UCSD-AML1 (cell line): ENCODE results near the gene ITGA11.
A peak's percentile ranks its signal among the peaks of the same experiment; 100 is the strongest.

Experiments
- DNase-seq: peaks from one replicate; lab custom pipeline; 2025; ENCODE audit not compliant: unreplicated experiment; lab: John Stamatoyannopoulos, UW

Gene ITGA11

DNA sequence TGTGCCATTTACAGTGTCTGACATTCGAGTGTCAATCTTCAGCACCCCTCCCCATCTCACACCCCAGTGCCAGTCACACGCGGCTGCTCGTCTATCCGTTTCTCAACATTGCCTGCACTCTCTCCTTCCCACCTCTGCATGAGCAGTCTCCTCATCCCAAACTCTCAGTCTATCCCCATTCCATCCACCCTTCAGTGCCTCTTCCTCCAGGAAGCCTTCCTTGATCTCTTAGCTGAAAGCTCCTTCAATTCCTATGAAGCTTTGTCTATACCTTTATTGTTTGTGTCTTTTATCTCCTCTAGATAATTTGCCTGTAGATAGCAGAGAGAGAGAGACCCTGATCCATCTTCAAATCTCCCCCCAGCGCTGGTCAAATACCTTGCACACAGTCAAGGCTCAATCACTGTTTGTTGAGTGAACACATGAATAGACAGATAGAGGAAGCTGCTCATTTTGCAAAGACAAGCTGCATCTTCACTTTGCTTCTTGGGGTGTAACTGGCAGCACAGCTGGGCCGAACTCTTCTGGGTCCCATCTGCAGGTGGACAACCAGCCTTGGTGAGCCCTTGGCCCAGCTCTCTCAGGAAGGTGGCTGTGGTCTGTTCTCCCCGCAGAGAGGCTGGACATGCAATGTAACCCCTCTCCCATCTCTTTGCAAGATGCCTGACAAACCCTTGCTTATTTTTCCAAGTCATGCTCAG is 52.8 kb downstream of the ITGA11 start:
- DNase-seq = no peak

DNA sequence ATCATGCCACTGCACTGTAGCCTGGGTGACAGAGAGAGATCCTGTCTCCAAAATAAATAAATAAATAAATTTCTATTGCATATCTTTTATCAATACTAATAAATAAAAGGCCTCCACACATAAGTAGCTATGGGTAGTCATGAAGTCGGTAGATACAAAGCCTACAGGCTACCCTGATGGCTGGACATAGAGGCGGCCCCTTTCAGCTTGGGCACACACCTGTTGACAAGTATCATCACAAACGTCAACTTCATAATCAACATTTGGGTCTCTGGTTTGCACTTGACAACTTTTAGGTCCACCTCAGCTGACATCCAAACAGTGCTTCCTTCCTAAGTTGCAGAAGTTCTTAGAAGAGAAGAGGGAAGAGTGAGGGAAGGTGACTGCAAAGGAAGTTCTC is 53.4 kb downstream of the ITGA11 start:
- no peak for DNase-seq

DNA sequence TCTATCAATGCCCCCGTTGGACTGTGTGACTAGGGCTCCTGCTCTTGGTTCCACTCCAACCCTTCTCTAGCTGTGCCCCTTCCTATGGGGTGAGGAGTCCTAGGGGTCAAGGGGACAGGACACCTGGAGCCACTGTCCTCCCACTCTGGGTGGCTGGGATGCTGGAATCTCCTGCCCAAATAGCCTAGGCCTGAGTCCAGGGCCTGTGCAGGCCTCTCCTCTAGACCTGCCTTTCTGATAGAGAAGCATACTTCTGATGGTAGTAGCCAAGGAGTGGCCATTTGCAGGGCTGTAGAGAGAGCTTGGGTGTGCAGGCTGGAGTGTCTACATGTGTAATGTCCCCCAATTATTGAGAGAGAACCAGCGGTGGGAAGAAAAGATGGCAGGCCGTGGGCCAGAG is 54.2 kb downstream of the ITGA11 start:
- no peak for DNase-seq

DNA sequence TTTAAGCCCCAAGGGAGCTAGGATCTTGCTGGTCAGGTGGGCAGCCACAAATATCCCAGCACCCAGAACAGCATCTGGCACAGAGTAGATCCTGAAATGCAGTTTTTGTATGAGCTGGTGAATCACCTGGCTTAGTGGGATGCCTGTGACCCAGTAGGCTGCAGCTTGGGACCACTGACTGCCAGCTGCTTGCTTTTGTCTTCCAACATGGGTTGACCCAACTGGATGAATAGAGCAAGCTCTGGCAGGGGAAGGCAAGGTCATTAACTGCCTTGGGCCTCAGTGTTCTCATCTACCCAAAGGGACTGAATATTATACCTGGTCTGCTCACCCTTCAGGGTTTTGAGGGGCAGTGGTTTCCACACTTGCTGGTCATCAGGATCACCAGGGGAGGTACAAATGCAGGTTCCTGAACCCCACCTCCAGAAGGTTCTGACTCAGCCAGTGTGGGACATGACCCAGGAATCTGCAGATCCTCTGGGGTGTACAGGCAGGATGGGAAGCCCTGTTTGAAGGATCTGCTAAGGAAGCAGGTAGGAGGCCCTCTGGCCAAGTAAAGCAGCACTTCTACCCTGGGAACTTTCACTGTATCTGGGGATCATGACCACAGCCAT is 55.4 kb downstream of the ITGA11 start:
- DNase-seq = no peak

DNA sequence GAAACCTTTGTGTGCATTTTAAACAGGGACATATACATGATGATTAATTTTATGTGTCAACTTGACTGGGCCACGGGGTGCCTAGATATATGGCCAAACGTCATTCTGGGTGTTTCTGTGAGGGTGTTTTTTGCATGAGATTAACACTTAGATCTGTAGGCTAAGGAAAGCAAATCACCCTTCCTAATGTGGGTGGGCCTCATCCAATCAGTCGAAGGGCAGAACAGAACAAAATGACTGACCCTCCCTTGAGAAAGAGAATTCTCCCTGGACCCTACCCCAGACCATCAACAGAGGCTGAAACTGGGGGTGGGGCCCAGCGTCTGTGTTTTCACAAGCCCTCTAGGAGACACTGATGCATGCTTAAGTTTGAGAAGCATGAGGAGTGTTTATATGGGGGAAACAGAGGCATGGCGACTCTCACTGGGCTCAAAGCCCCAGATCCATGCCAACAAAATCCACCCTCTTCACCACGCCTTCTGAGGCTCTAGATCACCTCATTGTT is 56.2 kb downstream of the ITGA11 start:
- no peak for DNase-seq

DNA sequence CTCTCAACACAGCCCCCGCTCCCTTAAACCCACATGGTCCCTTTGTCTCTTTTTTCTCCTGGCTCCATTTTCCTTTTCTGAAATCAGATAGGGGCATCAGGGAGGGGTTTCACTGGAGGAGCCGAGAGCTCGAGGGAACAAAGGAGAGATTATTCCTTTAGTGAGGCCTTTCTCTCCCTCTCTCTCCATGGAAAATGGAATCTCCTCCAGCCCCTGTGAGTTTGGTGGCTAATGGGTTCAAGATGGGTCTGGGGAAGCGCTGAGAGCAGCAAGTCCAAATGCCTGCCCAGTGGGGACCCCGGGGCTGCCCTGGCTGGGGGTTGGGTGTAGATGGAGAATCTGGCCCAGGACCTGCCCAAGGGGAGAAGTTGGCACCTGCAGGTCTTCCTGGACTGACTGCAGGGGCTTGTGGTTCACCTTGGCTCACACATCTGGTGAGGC is 56.8 kb downstream of the ITGA11 start:
- no peak for DNase-seq

DNA sequence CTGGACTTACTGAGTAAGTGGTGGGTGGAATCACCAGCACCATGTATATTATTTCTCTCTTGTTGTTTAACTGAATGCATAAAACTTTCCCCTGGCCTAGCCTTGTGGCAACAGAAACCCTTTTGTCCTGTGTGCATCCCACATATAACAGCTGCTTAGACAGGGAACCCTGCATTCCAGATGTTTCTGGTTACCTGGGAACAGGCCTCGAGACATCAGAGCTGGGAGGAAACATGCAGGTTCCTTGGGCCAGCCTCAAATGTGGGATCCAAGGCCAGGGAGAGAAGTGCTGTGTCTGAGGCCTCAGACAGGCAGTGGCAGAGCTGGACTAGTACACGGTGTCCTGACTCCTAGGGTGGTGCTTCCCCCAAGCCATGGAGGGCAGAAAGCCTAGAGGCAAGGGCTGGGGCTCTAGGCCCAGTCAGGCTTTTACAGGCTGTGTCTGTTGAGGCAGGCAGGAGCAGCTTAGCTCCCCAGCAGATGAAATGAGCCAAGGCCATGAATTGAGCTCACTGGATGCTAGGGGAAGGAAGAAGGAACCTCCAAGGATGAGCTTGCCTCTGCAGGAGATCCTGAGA is 57.7 kb downstream of the ITGA11 start:
- no peak for DNase-seq

DNA sequence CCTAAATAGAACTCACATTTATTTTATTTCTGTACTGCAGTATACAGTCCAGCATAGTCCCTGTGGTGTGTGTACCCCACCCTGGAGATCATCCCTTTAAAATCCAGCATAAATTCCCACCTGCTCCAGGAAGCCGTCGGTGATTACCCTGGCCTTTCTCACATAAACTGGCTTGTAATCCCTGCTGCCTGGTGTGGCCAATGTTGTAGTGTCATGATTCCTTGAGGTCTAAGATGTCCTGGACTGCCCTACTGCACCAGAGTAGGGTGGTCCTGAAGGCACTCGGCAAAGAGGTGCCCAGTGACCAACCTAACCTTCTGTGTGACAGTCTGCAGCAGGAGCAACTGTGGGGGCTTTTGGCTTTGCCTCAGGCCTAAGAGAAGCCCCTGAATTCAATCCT is 58.9 kb downstream of the ITGA11 start:
- DNase-seq = no peak

DNA sequence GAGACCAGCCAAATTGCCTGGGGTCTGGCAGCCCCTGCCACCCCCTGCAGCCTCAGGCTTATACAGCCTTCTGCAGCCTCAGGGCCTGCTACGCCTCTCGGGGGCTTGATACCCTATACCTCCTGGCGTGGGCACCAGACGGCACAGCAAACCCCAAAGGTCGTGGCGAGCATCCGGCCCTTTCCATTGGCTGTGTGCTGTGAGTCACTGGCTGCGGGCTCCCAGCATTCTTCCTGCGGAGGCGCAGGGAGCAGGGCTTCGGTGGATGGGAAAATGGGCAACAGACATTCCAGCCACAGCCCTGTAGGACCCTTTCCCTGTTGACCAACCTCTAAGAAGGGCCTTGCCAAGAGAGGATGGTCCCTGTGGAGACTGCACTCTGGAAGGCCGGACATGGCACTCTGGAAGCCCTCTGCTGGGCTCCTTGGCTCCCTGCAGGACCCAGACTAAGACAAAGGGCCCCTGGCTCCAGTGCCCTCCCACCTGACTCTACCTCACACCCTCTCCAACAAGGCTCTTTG is 59.6 kb downstream of the ITGA11 start:
- peak; percentile 37 for DNase-seq

DNA sequence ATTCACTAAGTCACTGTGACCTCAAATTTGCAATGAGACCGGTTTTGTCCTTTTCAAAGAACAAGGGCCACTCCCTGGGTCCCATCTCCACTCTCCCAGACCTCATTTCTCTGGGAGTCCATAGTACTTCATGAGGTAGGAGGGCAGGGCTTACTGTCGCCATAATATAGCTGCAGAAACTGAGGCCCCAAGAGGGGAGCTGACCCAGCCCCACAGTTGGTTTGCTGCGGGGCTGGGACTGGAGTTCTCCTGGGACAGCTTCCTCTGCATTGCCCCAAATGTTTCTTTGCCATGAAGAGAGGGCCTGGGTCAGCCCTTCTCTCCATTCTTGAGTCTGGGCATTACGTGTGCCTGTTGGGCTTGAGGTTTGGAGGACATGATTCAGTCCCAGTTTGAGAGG is 60.1 kb downstream of the ITGA11 start:
- no peak for DNase-seq

DNA sequence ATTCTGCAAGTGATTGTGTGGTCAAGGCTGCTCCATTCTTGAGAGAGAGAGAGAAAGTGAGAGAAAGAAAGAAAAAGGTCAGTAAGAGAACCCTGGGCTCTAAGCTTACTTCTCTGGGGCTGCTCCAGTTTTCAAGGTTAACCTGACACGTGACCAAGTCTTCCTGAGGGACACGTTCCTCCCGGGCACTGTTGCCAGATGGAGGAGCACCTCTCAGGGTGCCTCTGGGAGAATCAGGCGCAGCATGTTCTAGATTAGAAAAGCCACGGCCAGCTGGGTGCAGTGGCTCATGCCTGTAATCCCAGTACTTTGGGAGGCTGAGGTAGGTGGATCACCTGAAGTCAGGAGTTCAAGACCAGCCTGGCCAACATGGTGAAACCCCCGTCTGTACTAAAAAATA is 60.8 kb downstream of the ITGA11 start:
- DNase-seq = no peak

DNA sequence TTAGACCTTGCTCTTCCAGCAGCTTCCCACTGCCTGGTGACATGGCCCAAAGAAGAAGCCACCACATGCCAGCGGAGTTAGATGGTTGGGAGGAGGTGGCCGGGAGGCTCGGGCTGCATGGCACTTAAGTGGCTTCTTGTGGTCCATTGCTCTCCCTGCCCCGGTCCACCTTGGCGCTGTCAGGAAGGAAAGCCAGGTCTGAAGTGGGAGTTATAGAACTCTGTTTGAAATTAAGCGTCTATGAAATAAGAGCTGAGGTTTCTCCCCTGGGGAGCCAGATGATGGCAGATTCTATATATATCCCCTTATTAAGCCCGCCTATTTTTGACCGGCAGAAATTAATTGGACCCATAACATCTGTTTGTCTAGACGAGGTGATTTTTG is 61.2 kb downstream of the ITGA11 start:
- no peak for DNase-seq

DNA sequence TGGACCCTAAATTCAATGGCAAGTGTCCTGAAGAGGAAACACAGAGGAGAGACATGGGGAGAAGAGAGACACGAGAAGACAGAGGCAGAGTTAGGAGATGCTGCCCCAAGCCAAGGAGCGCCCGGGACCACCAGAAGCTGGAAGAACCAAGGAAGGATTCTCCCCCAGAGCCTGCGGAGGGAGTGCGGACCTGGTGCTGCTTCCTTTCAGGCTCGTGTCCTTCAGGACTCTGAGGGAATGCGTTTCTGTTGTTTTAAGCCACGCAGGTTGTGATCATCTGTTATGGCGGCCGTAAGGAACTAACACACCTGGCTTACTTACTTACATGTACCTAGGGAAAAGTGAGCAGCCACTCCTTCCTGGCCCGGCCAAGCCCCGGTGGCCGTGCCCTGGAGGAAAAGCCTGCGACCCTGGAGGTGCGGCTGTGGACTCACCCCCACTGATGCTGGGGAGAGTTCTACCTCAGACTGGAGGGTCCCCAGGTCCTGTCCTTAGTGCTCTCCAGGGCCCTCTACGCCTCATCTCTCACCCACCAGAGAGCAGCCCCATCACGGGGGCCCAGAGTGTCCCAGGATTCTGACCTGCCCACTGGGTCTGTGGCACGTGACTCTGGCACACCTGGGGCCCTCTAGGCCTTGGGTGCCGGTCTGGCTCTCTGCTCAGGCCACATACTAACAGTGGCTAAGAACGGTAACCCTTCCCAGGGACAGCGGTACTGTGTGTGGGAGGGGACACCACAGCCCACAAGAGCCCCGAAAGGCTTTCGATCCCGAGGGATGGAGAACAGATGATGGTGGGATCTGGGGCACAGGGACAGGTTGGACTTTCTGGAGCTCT is 61.8 kb downstream of the ITGA11 start:
- no peak for DNase-seq

DNA sequence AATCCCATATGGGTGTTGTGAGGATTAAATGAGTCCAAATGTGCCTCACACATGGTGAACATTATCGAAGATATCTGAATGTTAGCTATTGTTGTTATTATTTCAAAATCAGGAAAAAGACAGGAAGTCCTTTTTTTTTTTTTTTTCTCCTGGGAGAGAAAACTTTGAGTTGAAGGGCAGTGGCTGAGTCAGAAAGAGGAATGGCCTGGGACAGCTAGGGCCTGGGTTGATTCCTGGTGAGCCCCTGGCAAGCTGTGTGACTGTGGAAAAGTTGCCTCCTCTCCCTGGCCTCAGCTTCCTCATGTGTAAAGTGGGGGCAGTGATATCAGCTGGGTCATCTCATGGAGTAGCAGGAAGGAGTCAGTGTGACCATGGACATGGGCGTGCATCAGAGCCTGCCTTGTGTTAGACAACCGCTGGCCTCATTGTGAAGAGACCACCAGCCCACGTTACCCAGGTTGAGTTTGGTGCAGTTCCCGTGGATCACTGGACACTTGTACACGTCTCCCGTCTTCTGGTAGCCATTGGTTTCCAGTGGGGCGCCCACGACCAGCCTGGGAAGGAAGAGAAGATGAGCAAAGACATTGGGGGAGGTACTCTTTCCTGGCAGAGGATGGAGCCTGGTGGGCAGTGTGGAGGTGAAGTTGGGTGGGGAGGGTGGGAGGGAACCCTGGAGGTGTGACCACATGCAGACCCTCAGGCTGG is 63.1 kb downstream of the ITGA11 start:
- DNase-seq = no peak

DNA sequence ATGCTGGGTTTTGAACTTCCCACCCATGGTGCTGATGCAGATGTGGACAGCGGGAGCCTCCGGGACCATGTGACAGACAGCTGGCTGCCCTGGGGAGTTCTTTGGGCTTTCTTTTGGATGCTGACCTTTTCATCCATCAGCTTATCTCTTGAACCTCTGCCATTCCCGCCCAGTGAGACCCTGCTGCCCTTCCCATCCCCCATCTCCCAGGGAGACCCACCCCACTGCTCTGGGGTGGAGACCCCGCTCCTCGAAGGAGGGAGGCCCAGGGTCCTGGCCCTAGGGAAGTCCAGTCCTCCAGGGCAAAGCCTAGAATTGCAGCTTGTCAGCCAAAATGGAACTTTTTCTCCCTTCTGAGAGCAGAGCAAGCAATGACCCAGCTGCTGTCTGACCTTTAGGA is 64.0 kb downstream of the ITGA11 start:
- DNase-seq = no peak

DNA sequence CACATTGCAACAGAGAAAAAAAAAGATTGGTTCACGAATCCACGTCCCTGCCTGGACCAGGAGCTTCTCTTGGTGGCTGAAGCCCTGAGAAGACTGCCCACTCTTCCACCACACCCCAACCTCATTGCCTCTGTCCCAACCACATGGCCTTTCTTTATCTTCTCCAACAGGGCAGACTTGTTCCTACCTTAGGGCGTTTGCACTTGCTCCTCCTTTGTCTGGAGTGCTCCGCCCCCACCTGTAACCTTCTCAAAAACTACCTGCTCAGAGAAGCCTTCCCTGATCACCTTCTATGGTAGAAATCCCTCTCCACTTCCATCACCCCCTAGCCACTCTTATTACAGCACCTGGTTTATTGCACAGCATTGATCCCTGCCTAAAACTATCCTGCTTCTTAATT is 64.7 kb downstream of the ITGA11 start:
- DNase-seq = no peak

DNA sequence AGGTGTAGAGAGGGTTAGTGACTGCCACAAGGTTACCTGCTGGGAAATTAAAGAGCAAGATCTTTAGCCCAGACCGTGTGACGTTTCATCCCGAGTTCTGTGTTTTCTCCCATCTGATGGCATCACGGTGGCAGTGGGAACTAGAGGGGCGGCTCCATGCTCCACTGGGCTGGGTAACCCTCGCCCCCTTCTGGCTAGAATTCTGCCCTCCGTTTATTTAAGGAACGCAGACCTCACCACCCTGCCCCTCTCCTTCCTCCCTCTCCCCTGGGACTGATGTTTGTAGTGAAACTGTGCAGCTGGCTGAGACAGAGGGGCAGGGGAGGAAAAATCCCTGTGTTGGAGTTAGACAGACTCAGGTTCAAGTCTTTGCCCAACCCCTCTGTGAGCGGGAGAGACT is 65.6 kb downstream of the ITGA11 start:
- peak; percentile 41 for DNase-seq

DNA sequence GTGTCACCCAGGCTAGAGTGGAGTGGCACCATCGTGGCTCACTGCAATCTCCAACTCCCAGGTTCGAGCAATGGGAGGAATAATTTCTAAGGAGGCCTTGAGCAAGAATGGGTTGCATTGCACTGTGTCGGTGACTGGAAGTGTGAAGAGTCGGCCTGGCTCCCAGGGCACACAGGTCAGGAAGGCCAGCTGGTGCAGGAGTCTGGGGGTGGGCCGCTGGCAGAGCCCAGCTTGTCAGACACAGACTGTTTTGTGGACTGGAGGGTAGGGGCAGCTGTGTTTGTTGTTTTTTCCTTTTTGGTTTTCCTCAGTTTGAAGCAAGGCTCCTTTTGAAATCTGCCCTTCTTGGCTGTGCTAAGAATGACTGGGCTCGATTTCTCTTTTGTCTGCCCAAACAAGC is 66.2 kb downstream of the ITGA11 start:
- DNase-seq = no peak

DNA sequence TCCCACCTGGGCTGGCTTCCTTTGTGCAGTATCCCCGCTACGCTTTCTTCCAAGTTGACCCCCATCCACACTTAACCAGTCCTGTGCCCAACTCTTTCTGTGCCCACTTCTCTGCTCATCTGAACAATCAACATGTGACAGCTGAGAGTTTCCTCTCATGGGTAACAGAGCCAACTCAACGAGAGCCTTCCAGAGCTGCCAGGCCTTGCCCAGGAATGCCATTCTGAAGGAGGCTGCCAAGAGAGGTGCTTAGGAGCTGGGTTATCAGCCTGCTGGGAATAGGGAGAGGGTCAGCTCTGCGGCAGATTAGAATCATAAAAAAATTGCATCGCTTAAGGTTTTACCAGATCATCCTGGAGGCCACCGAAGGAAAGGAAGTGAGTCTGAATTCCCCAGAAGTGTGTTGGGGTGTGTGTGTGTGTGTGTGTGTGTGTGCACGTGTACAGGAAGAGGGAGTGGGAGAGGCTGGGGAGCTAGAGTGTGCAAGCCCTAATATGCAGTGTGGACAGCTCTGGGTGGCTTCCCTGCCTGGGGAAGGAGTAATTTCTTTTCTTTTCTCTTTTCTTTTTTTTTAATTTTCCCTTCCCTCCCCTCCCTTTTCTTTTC is 66.7 kb downstream of the ITGA11 start:
- peak; percentile 62 for DNase-seq

DNA sequence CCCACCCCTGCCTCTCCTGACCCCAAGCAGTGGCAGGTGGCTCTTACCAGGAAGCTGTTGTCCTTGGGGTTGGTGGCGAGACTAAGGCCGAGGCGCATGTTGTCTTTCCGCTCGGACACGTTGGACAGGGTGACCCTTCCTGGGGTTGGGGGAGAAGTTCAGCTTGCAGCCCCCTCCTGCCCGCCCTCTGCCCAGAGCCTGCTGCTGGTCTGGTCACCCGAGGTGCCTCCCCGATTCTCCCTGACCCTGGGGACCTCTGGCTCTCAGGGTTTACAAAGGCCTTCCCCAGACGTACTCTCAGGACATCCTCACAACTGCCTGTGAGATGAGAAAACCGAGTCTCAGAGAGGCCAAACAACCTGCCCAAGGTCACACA is 67.3 kb downstream of the ITGA11 start:
- DNase-seq = no peak
